GM19351 (cell line): ENCODE data around the gene CCDC92B.

Experiments used
- ATAC-seq: cut with Tn5 transposase; IDR thresholded peaks from one replicate; pipeline ENCODE4 v1.9.1; 2021; ENCODE audit warnings: mild to moderate bottlenecking, moderate library complexity; ENCODE audit not compliant: unreplicated experiment

Gene CCDC92B

DNA sequence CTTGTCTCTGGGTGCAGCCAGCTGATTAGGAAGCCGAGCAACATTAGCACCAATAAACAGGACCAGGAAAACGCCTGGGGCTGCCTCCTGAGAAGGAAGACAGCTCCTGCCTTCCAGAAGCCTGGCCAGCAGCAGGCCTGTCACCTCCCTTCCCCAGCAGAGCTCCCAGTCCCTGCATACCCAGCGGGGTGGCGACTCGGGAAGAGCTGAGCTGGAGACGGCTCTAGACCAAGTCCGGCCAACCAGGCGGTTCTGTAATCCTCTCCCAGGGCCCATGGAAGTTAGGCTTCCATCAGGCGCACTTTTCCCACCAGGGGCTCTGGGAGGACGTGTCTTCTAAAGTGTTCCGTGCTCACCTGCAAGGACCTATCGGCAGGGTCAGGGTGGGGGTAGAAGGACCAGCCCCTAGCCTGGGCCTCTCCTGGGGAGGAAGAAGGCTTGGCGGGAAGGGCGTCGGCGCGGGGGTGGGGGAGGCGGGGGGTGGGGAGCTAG, 25.9 kb downstream of the CCDC92B start:
- no peak for ATAC-seq

DNA sequence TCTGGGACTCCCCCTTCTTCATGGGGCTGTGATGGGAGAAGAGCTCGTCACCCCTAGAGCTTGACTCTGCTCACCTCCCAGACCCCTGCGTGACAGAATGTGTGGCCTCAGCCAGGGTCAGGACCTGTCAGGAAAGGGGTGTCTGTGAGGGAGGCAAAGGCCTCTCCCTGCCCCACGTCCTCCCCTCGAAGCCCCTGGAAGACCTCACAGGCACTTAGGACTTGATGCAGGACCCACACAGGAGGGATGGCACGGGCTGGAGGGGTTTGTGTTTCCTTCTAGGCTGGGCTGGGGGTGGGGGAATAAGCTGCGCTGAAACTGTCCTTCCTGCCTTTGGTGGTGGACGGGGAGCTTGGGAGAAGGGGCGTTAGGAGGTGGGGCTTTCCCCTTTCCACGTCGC, 26.8 kb downstream of the CCDC92B start:
- no peak for ATAC-seq

DNA sequence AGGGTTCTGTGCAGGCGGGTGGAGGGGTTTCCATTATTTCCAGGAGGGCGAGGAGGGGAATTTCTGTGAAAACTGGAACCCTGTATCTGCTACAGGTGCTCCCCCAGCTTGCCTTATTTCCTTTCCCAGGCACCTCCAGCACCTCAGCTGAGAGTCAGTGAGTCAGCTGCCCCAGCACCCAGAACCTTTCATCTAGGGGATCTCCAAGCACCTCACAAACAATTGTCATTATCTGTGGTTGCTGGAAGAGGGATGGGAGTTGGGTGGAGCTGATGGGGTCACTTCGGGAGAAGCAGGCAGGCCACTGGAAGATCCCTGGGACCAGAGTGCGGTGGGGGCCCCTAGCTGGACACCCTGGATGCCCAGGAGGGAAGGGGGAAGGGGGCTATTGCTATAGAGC, 27.8 kb downstream of the CCDC92B start:
- ATAC-seq = no peak

DNA sequence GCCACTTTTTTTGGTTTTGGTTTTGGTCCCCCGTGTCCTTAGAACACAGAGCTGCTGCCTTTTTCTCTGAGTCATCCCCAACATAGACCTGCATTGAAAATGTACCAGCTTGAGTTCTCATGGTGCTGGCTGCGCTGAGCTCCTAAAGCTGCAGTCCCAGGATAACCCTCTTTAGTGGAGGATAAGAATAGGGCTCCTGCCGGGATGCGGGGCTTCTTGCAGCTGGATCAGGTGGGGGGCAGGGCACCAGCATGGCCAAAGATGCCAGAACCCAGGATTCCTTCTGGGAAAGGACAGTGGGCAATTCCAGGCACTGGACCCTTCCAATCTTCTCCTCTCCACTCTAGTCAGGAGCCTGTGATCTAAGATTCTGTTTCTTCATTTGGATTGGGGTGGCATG, 29.6 kb downstream of the CCDC92B start:
- no peak for ATAC-seq

DNA sequence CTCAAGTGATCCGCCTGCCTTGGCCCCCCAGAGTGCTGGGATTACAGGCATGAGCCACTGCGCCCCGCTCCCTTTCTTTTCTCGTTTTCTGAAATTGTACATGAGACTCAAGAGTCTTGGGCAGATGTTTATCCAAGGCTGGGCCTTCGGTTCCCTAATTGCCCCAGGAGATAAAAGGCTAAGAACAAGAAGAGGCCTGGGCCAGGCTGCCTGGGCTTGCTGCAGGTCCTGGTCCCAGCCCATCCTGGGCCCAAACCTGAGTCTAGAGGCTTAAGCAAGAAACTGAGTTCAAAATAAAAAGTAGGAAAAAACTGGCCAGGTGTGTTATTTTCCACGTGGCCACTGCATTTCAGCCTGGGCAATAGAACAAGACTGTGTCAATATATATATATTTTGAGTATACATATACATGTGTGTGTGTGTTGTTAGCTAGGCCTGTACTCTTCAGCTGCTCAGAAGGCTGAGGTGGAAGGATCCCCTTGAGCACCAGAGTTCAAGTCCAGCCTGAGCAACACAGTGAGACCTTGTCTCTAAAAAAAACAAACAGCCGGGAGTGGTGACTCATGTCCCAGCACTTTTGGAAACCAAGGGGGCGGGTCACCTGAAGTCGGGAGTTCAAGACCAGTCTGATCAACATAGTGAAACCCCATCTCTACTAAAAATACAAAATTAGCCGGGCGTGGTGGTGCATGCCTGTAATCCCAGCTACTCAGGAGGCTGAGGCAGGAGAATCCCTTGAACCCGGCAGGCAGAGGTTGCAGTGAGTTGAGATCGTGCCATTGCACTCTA, 31.1 kb downstream of the CCDC92B start:
- no peak for ATAC-seq

DNA sequence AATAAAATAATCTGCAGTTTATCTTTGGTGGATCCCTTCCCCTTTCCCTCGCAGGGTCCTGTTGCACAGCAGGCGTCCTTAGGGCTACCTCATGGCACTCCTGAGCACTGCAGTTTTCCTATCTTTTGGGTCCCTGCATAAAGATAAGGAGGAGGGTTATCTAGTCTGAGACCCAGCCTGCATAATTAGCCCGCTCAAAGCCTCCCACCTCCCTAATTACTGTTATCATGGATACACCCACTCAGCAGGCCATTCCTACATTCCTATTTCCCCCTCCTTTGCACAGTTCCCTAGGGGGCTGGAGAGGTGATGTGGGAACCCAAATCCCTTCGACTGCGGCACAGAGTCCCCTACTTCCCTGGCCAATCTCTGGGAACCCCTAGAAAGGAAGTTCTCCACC, 32.8 kb downstream of the CCDC92B start:
- ATAC-seq = no peak

DNA sequence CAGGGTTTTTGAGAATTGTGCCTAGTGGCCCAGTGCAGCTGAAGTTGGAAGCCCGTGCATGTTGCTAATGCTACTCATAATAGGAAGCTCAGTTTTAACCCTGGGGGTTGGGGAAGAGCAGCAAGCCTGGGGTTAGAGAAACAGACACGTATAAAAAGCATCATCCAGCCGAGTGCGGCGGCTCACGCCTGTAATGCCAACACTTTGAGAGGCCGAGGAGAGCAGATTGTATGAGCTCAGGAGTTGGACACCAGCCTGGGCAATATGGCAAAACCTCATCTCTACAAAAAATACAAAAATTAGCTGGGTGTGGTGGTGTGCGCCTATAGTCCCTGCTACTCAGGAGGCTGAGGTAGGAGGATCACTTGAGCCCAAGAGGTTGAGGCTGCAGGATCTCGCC, 35.6 kb downstream of the CCDC92B start:
- no peak for ATAC-seq

DNA sequence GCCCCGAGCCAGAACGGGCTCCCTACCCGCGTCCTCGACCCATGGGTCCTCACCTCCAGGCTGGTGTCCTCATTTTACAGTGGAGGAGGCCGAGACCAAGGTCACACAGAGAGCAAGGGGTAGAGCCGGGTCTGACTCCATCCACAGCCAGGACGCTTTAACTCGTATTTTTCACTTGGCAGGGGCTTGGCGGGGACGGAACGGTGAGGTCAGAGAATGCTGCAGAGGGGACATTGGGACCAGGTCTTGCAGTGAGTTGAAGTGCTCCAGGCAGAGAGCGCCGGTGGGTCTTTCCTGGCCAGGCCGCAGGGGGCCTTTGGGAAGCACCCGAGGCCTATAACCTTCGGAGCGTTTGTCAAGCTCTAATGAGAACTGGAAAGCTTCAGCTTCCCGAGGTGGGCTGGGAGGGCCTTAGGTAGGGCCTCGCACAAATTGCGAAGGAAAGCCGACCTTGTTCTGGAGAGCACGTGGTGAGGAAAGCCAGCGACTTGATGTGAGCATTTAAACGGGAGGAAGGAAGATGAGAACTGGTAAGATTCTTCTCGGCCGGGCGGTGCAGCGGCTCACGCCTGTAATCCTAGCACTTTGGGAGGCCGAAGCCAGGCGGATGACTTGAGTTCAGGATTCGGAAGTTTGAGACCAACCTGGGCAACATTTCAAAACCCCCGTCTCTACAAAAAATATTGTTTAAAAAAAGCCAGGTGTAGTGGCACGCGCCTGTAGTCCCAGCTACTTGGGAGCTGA, 37.0 kb downstream of the CCDC92B start:
- ATAC-seq = no peak

DNA sequence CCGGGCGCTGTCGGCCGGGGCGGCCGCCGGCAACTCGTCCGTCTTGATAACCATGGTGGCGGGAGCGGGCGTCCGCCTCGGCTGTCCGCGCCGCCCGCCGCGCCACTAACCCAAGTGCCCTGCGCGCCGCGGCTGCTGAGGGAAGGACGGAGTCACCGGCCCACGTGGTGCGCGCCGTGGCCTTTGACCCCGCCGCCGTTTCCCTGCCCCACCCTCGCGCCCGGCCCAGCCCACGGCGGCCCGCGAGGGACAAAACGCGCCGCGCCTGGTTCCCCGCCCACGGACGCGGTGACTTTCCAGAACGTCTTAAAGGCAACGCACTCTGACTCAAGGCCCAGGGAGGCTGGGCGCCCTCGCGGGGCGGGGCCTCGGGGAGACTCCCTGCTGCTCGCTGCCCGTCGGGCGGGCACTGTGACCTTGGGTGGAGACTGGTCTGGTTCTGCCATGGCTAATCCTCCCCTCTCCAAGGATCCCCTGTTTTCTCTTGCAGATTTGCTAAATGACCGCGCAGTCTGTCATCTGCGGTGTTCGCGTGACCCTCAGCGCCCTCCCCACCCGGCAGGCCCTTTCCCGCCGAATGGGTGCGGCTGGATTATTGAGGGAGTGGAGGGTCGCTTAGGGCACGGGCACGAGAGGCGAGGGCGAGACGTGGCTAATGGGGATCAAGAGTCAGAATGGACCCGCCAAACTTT, 37.7 kb downstream of the CCDC92B start, which contains the start of gene CLUH:
Gene CLUH (minus strand): TSS at position 157 of the 692 bp plus-strand sequence. CDS start 103 bp downstream, at position 54.
- peak; percentile 65 for ATAC-seq

DNA sequence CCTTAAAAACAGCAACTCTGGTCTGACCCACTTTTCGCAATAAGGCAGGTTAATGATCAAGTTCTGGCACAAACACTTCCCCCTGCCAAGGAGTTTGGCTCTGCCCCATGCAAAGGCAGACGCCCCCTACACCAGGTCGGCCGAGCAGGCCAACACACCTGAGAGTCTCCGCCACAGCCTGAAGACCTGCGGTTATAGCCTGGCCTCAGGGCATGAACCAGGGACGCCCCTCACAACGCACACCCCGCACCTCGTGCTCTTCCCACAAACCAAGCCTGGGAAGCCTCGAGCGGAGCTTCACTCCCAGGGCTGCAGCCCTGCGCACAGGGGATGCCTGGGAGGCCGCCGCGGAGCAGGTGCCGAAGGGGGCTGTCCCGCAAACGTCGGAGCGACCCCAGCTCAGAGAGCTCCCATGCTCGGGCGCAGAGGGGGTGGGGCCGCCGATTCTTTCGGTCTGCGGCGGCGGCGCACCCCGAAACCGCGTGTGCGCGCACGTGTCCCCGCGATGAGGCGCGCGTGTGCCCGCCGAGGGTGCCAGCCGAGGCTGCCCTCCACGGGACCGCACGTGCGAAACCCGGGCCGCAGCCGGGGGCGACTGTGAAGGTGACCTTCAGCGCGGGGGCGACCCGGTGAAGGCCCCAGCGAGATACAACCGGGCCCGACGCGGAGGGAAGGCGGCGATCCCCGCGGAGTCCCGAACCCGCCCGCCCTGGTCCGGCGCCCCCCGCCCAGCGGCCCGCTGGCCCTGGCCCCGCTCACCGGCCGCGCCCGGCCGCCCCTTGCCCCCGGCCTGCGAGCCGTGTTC, 38.4 kb downstream of the CCDC92B start:
- peak; percentile 21 for ATAC-seq

DNA sequence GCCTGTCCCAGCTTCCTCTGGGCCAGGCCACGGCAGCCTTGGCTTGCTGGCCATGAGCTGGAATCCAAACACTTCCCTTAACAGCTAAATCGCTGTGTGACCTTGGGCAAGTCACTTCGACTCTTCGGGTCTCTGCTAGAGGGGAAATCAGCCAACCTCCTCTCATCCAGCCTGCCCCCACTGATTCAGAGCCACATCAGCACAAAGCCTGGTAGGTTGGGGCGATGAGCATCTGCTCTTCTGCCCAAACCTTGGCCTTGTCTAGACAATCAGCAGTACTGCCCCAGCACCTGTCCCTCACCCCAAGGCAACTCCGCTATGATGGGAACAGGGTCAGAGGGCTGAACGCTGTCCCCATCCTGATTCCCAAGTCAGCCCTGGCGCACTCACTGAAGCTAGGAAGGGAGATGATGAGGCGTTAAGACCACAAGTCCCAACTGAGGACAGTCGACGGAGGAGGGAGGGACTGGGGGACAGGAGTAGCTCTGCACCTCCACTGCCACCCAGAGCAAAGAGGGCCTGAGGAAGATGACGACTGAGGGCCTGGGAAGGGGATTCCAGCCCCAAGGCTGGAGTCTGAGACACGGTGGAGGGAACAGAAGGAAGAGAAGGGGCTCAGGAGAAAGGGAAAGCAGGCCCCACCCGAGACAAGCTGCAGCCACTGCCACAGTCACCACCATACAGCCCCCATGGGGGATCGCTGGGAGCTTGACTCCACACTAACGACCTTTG, 39.2 kb downstream of the CCDC92B start:
- ATAC-seq = no peak

DNA sequence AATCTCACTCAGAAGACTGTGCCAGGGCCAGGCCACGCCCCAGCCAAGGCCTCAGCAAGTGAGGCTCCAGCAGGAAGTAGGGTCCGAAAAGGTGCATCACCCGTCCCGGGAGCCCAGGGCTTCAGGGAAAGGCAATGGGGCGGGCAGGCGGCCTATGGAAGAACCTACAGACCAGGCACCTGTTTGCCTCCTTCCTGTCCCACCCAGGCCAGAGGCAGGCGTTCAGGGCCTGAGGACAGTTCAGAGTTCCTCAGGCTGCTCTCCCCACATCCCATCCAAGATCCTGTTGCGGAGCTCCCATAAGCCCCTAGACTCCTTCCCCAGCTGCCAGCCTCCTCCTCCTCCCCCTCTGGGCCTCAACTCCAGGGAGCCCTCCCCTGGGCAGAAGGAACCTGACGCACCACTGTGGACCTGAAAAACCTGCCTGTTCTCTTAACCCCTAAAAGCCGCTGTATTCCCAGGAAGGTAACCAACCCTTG, 40.2 kb downstream of the CCDC92B start:
- no peak for ATAC-seq

DNA sequence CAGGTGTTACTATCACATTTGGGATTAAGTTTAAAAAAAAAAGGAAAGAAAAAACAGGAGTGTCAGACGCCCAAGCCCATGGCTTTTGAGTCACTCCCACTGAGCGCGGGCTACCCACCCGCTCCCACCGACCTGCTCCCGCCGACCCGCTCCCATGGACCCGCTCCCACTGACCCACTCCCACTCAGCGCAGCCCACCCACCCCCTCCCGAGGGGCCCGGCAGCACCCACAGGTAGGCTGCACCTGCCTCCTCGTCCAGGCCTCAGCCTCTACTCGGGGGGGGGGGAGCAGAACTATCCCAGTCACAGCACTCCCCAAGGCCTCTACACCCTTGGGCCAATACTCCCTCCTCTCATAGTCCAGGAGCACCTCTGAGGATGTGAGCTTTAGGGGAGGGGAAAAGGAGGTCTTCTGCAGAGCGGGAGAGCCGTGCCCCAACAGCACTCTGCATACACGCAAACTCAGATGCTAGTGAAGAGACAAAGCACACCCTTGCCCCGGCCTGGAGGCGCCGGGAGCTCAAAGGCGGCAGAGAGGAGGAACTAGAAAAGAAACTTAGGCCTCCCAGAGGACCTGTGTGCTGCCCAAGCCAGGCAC, 40.8 kb downstream of the CCDC92B start:
- ATAC-seq = no peak

DNA sequence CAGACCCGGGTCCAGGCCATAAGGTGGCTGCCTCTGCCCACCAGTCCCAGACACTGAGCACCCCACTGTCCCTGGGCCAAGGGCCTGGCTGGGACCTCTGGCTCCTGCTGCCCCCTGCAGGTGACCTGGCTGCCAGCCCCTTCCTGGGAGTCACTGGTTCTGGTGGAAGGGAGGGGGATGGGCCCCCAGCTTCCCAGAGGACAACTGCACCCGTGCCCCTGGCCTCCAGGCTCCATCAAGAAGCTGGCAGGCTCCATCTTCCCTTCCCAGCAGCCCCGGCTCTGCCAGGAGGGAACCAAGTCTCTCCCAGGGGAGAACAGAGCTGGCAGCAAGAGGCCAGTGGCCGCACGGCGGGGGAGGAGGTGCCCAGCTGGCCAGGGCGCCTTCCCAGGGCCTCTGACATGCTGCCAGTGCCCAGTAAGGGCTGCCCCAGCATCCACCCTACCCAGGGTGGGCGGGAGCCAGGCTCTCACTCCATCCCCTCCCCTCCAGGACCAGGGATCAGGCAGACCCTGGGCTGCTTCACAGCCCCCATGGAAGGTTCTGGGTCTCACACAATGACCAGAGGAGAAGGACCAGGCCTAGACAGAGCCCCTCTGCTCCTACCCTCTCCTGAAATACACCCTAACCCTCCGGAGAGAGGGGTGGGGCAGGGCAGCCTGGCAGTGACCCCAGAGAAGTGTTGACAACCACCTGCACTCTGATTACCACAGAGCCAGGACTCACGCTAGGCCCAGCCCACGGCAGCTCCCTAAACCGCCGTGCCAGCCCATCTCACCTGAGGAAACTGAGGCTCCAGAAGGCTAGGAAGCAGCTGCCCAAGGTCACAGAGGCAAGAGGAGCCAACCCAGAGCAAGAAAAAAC, 41.5 kb downstream of the CCDC92B start:
- no peak for ATAC-seq

DNA sequence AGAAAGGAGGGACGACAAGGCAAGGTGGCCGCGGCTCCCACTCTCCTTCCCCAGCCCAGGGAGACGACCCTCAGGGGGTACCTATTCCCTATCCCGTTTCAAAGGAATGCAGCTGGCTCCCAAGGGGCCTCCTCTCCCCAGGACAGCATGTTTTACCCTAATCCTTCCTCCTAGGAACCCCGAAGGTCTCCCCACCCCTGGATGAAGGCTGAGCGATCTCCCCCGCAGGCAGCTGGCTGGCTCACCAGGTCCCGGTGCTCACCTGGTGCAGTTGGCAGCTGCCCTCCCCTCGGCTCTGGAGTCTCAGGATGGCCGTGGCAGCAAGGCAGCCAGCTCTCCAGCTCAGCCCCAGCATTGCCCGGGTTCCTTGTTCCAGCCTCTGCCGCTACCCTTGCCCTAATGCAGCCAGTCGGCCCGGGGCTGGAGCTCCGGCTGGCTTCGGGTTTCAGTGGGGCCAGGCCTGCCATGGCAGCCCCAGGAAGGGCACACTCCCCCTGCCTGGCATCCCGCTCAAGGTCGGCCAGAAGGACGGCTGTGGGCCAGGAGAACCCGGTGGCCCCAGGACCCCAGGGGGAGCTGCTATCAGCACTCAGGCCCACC, 42.4 kb downstream of the CCDC92B start:
- no peak for ATAC-seq

DNA sequence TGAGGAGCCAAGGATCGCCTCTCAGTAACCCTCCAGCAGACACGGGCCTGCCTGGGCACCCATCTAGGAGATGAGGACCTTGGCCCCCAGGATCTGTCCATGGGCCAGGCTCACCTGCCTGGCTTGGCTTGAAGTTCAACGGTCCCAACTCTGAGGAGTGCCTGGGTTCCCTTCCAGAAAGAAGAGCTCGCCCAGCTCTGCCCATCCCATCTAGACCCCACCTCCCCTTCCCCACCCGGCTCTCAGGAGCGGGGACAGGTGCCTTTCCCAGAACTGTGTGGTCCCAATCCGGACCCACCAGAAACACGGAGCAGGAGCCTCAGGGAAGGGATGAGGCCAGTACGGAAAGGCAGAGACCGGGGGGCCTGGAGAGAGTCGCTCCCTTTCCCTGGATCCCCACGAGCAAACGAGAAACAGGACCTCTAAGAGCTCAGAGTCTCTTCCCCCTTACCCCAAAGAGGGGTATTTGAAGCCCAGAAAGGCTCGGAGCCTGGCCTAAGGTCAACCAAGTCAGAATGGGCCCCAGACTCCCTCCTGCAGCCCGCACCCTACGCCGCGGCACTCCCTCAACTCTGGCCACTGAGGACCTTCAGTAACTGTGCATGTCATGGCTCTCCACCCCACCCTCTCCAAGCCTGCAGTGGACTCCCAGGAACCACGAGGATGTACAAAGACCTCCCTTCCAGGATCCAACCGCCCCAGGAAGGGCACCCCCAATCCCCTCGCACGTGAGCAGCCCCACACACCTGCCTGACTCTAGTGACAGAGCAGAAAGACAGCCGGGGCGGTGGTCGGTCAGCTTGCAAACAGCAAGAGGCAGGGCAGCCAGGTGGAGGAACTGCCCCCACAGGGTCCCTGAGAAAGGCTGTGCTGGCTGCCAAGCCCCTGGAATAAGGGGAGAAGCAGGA, 43.3 kb downstream of the CCDC92B start:
- ATAC-seq = no peak

DNA sequence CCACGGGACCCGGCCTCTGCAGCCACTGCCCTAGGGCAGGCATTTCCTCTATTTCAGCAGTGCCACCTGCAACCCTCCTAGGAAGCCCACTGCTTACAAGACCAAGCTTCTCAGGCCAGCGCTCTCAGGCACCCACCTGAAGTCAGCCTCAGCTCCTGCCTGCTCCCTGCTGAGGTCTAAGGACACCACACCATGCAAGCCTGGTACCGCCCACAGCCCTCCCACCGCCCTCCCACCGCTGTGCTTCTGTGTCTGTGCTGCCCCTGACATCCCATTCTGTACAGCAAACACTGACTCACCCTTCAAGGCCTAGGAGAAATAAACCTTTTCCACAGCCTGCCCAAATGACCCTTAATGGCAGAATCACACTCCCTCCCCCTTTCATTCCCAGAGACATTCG, 44.2 kb downstream of the CCDC92B start:
- ATAC-seq = no peak
